Natural killer cell (primary cell): ENCODE results near the gene ADAM17. TPM values are rescaled to one million over a fixed set of nuclear protein-coding genes. Genes with fewer than 3 reads are reported as not detected.

Experiments
- ATAC-seq, 3 donors: fragments of 150-1000 bp in 2 of 3; fragments of 200-7000 bp in 1 of 3; cut with Tn5 transposase; 1 replicate in 1 of 3; 2 replicates in 2 of 3; pipeline ENCODE4 v1.10.0; 2021; ENCODE audit warnings: mild to moderate bottlenecking in 2 of 3, moderate library complexity in 2 of 3
- DNase-seq, 2 donors: peaks; one replicate each; pipeline versions ENCODE4 v3.0.0 to v3.0.0-alpha.2; 2013 to 2021; ENCODE audit warnings: mixed read lengths in 1 of 2
- H3K27ac ChIP-seq: one replicate; pipeline ENCODE4 v1.5.1; 2013; ENCODE audit warnings: mild to moderate bottlenecking, low read length
- H3K27me3 ChIP-seq: one replicate; pipeline ENCODE4 v1.6.1; 2013; ENCODE audit warnings: low read length; ENCODE audit not compliant: control insufficient read depth, insufficient read depth
- H3K36me3 ChIP-seq: one replicate; pipeline ENCODE4 v1.6.1; 2013; ENCODE audit warnings: low read length; ENCODE audit not compliant: control insufficient read depth, insufficient read depth
- H3K4me1 ChIP-seq: one replicate; pipeline ENCODE4 v1.6.1; 2013; ENCODE audit warnings: low read length; ENCODE audit not compliant: control insufficient read depth, insufficient read depth
- H3K4me3 ChIP-seq: one replicate; pipeline ENCODE4 v1.5.1; 2013; ENCODE audit warnings: low read length
- H3K9me3 ChIP-seq: one replicate; pipeline ENCODE4 v1.6.1; 2013; ENCODE audit warnings: low read length; ENCODE audit not compliant: control insufficient read depth, insufficient read depth
- H3K27ac Mint-ChIP-seq, 2 donors: one replicate each; pipeline ENCODE4 v1.8.0; 2022; ENCODE audit warnings: mild to moderate bottlenecking in 2 of 2, mixed read lengths in 2 of 2, moderate library complexity in 1 of 2
- H3K27me3 Mint-ChIP-seq, 2 donors: one replicate each; pipeline ENCODE4 v1.8.0; 2022; ENCODE audit warnings: low read depth in 2 of 2, mixed read lengths in 2 of 2
- H3K36me3 Mint-ChIP-seq: one replicate; pipeline ENCODE4 v1.8.0; 2022; ENCODE audit warnings: mixed read lengths
- H3K4me1 Mint-ChIP-seq, 2 donors: one replicate each; pipeline ENCODE4 v1.8.0; 2022; ENCODE audit warnings: mixed read lengths in 2 of 2
- H3K4me3 Mint-ChIP-seq: one replicate; pipeline ENCODE4 v1.8.0; 2022; ENCODE audit warnings: mild to moderate bottlenecking, moderate library complexity, mixed read lengths
- H3K9me3 Mint-ChIP-seq, 2 donors: one replicate each; pipeline ENCODE4 v1.8.0; 2022; ENCODE audit warnings: mixed read lengths in 2 of 2
- CTCF ChIP-seq: fragments of 200-600 bp; IDR thresholded peaks from one replicate; pipeline ENCODE4 v1.8.0; 2022; ENCODE audit warnings: antibody characterized with exemption
- WGBS: methylation state at CpG from one replicate; pipeline ENCODE4 v1.1.7; 2013; ENCODE audit warnings: missing lambda C conversion rate; ENCODE audit not compliant: insufficient coverage; 5-methylcytosine and 5-hydroxymethylcytosine counted together
- intact Hi-C: fragments of 100-400 bp; cut with micrococcal nuclease; formaldehyde crosslinking; loops from one replicate; pipeline ENCODE4 v1.14.2; 2022
- total RNA-seq, 4 donors: library from RNA; stranded (reverse); fragments of 120-200 nt in 1 of 4; gene quantifications; one replicate each; pipeline versions ENCODE4 v1.2.3 to v1.2.4, GENCODE V29; 2013 to 2022

Gene ADAM17
- total RNA-seq, result 10 to 100 TPM; 44.0 to 53.8 (median 46.8) TPM
- 40.5 TPM for total RNA-seq (2013)

DNA sequence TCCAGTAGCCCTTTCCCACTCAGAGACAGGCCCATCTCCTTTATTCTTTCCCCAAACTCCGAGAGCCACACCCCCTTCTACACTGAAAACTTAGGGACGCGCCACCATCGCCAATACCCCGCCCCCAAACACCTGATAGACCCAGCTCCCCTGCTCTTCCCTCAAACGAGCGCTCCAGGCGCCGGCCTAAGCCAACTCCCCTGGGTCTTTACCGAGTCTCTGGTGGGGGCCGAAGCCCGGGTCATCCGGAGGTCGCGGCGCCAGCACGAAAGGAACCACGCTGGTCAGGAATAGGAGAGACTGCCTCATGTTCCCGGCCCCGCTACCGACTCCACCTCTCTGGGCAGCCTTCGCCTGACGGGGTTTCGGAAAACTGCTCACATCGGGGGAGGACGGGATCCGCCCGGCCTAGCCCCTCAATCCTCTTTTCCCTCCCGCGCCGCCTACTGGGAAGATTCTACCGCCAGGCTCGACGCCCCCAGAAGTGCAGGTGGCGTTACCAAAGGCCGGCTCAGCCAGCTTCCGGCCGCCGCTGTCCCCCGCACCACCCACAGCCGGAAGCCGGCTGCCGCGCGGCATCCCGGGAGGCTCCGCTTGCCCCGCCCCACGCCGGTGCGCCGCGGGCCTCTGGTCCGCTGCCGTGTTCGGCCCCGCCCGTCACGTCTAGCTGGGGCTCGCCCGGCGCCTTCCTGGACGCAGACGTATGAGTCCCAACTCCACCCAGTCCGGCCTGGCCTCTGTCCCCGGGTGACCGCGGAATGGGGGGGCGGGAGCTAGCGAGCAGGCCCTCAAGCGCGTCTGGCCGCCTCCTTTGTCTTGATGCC is at the start of gene ADAM17:
Gene ADAM17, minus strand, starts transcription at position 534 of the 824 bp plus-strand sequence. Its CDS starts 225 bp downstream, at position 309.
- peaks cover 52 to 59% of the 10 kb centered on the region in 2 donors for H3K4me1 Mint-ChIP-seq
- Histone ChIP-seq H3K4me1 (peaks cover 18% of the 10 kb centered on the region), H3K4me3 (peak within 1 kb of the TSS; percentile 69), H3K27me3 (no peaks in the 10 kb centered on the region), H3K36me3 (no peaks in the 10 kb centered on the region), H3K27ac (peak within 1 kb of the TSS; percentile 100), H3K9me3 (no peaks in the 10 kb centered on the region)
- no peaks in the 10 kb centered on the region for H3K36me3 Mint-ChIP-seq
- TF ChIP-seq CTCF, result peak; percentile 27
- peak within 1 kb of the TSS; percentile 98 for H3K4me3 Mint-ChIP-seq
- intact Hi-C loops, result loop anchor here (1.0 to 10.0 kb wide), 5 partner anchors 37 to 148 kb away; partner anchors contain the start of genes CPSF3, ITGB1BP1 and YWHAQ
- ATAC-seq (peak; percentile 88 to 97 (median 95)), DNase-seq (peak; percentile 88 to 92)
- H3K9me3 Mint-ChIP-seq, result no peaks in the 10 kb centered on the region
- H3K27ac Mint-ChIP-seq, result peak within 1 kb of the TSS; percentile 92 to 97
- H3K27me3 Mint-ChIP-seq, result no peaks in the 10 kb centered on the region
- under 1% methylated on average over 73 of the region's 73 CpGs for WGBS

GRCh38 chr2:9602412-9602811 is 46.8 kb upstream of the ADAM17 start:
- peaks cover 40 to 47% of the 10 kb centered on the region in 2 donors for H3K4me1 Mint-ChIP-seq
- peaks cover 20% of the 10 kb centered on the region for H3K36me3 Mint-ChIP-seq
- H3K4me3 ChIP-seq, result no peak overlapping the region
- no peaks in the 10 kb centered on the region for H3K9me3 Mint-ChIP-seq
- H3K27ac ChIP-seq, result no peak overlapping the region
- no peak overlapping the region for H3K4me3 Mint-ChIP-seq
- WGBS, result 94% methylated on average over 3 of the region's 3 CpGs
- DNase-seq (no peak), ATAC-seq (no peak)
- no peak overlapping the region for H3K27ac Mint-ChIP-seq
- no peaks in the 10 kb centered on the region for H3K27me3 ChIP-seq
- no peak for TF ChIP-seq CTCF
- peaks cover 4% of the 10 kb centered on the region for H3K4me1 ChIP-seq
- H3K9me3 ChIP-seq, result no peaks in the 10 kb centered on the region
- intact Hi-C loops, result no loop called here
- H3K36me3 ChIP-seq, result peaks cover 9% of the 10 kb centered on the region
- H3K27me3 Mint-ChIP-seq, result no peaks in the 10 kb centered on the region

GRCh38 chr2:9601397-9601796 is 45.8 kb upstream of the ADAM17 start:
- Mint-ChIP-seq H3K4me1 (peaks cover 45 to 51% of the 10 kb centered on the region in 2 donors), H3K9me3 (no peaks in the 10 kb centered on the region), H3K27ac (no peak overlapping the region), H3K27me3 (no peaks in the 10 kb centered on the region), H3K36me3 (peaks cover 20% of the 10 kb centered on the region), H3K4me3 (no peak overlapping the region)
- H3K4me1 ChIP-seq, result peaks cover 8% of the 10 kb centered on the region
- no peak overlapping the region for H3K4me3 ChIP-seq
- no peak for ATAC-seq
- DNase-seq, result no peak
- WGBS, result 93% methylated on average over 3 of the region's 5 CpGs
- H3K36me3 ChIP-seq, result peaks cover 9% of the 10 kb centered on the region
- intact Hi-C loops, result no loop called here
- TF ChIP-seq CTCF, result no peak
- H3K27ac ChIP-seq, result no peak overlapping the region
- H3K9me3 ChIP-seq, result no peaks in the 10 kb centered on the region
- no peaks in the 10 kb centered on the region for H3K27me3 ChIP-seq
